HepG2 (cell line): Measurements from ENCODE around the gene UMOD. TPM values are rescaled to one million over a fixed set of nuclear protein-coding genes. Genes with fewer than 3 reads are reported as not detected.

Source experiments
- ELF3 ChIP-seq: IDR thresholded peaks from 2 replicates; pipeline ENCODE4 v1.6.1; 2016; ENCODE audit warnings: missing genetic modification reagents, missing compliant biosample characterization
- KDM3A ChIP-seq: IDR thresholded peaks from 2 replicates; pipeline ENCODE4 v1.6.1; 2018; ENCODE audit warnings: low read depth, missing compliant biosample characterization
- RAD21 ChIP-seq: fragments of 450-650 bp; formaldehyde crosslinking; IDR thresholded peaks from 2 replicates; pipeline ENCODE4 v1.5.0; 2020; ENCODE audit warnings: mild to moderate bottlenecking
- SRF ChIP-seq: IDR thresholded peaks from 2 replicates; pipeline ENCODE4 v1.6.1; 2011; ENCODE audit warnings: mild to moderate bottlenecking, low read depth, low read length, moderate library complexity
- SYNCRIP ChIP-seq: fragments of 200-400 bp; formaldehyde crosslinking; IDR thresholded peaks from 2 replicates; pipeline ENCODE4 v1.6.1; 2018; ENCODE audit warnings: mild to moderate bottlenecking, low read depth, low read length; ENCODE audit not compliant: insufficient read depth
- ZBTB20 ChIP-seq: sonication (generic); formaldehyde crosslinking; IDR thresholded peaks from 2 replicates; pipeline ENCODE4 v1.8.1; 2023; ENCODE audit warnings: missing genetic modification reagents, low read depth, mild to moderate bottlenecking, borderline replicate concordance
- ZNF143 ChIP-seq: sonication (generic); formaldehyde crosslinking; IDR thresholded peaks from 2 replicates; pipeline ENCODE4 v1.4.0; 2020; ENCODE audit warnings: missing genetic modification reagents
- ZNF264 ChIP-seq: sonication (generic); formaldehyde crosslinking; IDR thresholded peaks from 2 replicates; pipeline ENCODE4 v1.4.0; 2020; ENCODE audit warnings: missing genetic modification reagents
- ZNF331 ChIP-seq: sonication (generic); formaldehyde crosslinking; IDR thresholded peaks from 2 replicates; pipeline ENCODE4 v1.4.0; 2020; ENCODE audit warnings: missing genetic modification reagents
- ZNF33B ChIP-seq: sonication (generic); formaldehyde crosslinking; IDR thresholded peaks from 2 replicates; pipeline ENCODE4 v1.5.1; 2020; ENCODE audit warnings: mild to moderate bottlenecking, missing genetic modification reagents
- ZNF616 ChIP-seq: sonication (generic); formaldehyde crosslinking; IDR thresholded peaks from 2 replicates; pipeline ENCODE4 v1.5.0; 2020; ENCODE audit warnings: low read depth, mild to moderate bottlenecking, missing genetic modification reagents
- ZNF713 ChIP-seq: sonication (generic); formaldehyde crosslinking; IDR thresholded peaks from 2 replicates; pipeline ENCODE4 v1.4.0; 2020; ENCODE audit warnings: mild to moderate bottlenecking, missing genetic modification reagents
- polyA plus RNA-seq, 8 experiments: library from polyadenylated mRNA; depleted of rRNA in 3 of 8; stranded (reverse) in 7 of 8; unstranded in 1 of 8; fragments of >200 nt; fragmentation: Illumina TruSeq in 4 of 8; extraction: Trizol in 4 of 8; gene quantifications; 2 replicates each; pipeline versions ENCODE4 v1.2.1 to v1.2.3, GENCODE V29; 2011 to 2016; ENCODE audit warnings: low read depth in 4 of 8, missing spikeins in 1 of 8, mixed read lengths in 1 of 8; ENCODE audit not compliant: insufficient read depth in 1 of 8
- total RNA-seq, 5 experiments: library from RNA; depleted of rRNA; stranded (reverse); fragments of >200 nt; fragmentation: Illumina TruSeq; extraction: Trizol; gene quantifications; 2 replicates each; pipeline ENCODE4 v1.2.3, GENCODE V29; 2016; ENCODE audit warnings: low read depth in 1 of 5
- TF ChIP-seq, protein P1 (sequence below): sonication (generic); formaldehyde crosslinking; IDR thresholded peaks from 2 replicates; pipeline ENCODE4; 2020; ENCODE audit warnings: missing genetic modification reagents, mild to moderate bottlenecking, borderline replicate concordance
- TF ChIP-seq, protein P2 (sequence below), 2 experiments: fragments of 450-650 bp in 1 of 2; sonication (generic) in 1 of 2; formaldehyde crosslinking; IDR thresholded peaks; 2 replicates each; pipeline versions ENCODE4 v1.5.0 to v1.8.0; 2020 to 2022; ENCODE audit warnings: mild to moderate bottlenecking in 1 of 2, missing genetic modification reagents in 1 of 2
- TF ChIP-seq, protein P3 (sequence below): sonication (generic); formaldehyde crosslinking; IDR thresholded peaks from 2 replicates; pipeline ENCODE4 v1.5.1; 2020; ENCODE audit warnings: mild to moderate bottlenecking, moderate library complexity, missing genetic modification reagents
- TF ChIP-seq, protein P4 (sequence below): IDR thresholded peaks from 2 replicates; pipeline ENCODE4 v1.4.0; 2020; ENCODE audit warnings: mild to moderate bottlenecking, missing genetic modification reagents

The UMOD gene
- total and polyA plus RNA-seq, 2 of the 13 experiments (the other 11 are each of a cell fraction or from before 2014, with no cell fraction given): not detected

DNA sequence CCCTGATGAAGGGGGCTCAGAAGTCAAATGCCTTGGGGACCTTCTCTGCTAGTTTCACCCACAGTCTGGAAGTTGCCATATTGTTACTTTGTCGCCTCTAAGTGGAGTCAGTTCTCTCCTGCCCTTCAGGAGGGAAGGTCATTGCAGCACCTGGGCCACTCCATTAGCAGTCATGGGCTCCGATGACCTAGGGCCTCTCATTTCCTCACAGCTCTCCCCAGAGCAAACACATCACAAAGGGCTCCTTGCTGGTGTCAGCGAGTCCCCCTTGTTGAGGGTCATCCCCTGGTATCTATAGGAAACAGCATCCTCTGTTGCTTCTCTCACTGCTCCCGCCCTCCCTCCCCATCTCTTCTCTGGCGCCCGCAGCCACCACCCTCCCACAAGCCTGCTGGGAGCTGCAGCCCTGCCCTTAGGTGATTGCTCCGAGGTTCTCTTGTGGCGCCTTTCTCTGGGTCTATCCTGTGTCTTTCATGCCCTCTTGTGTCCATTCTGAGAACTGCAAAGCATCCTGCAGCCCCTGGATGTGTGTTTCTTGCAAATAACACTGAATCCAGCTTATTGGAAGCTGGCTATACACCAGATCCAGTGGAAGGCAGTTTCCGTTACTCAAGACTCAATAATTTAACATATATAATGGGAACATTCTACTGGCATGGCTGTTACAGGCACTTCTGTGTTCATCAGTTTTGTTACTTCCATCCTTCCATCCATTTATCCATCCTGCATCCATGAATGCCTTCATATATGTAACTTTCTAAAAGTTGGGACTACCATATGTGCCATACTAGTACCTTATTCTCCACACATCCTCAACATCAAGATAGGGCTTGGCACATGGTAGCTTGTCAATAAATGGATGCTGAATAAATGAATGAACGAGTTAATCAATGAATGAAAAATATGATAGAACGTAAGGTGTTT, 30.9 kb upstream of the UMOD start (continued):
- TF ChIP-seq KDM3A (CRISPR knock-in tag) (peak; percentile 52; the same call in 1 of the 2 replicates), ZNF331 (CRISPR knock-in tag) (peak; percentile 50; the same call in 1 of the 2 replicates), ZNF33B (CRISPR knock-in tag) (0 out of 2 replicates have a peak, but pooled peaks have one; percentile 38), ZBTB20 (CRISPR knock-in tag) (peak; percentile 21; the same call in 1 of the 2 replicates), ZNF264 (CRISPR knock-in tag) (no peak), ELF3 (peak; percentile 54; the same call in 1 of the 2 replicates), SRF (0 out of 2 replicates have a peak, but pooled peaks have one; percentile 23), RAD21 (CRISPR knock-in tag) (peak; percentile 95), ZNF143 (CRISPR knock-in tag) (peak; percentile 26; the same call in 1 of the 2 replicates), ZNF713 (no peak), SYNCRIP (no peak), ZNF616 (CRISPR knock-in tag) (no peak)
- TF ChIP-seq, protein P1, sequence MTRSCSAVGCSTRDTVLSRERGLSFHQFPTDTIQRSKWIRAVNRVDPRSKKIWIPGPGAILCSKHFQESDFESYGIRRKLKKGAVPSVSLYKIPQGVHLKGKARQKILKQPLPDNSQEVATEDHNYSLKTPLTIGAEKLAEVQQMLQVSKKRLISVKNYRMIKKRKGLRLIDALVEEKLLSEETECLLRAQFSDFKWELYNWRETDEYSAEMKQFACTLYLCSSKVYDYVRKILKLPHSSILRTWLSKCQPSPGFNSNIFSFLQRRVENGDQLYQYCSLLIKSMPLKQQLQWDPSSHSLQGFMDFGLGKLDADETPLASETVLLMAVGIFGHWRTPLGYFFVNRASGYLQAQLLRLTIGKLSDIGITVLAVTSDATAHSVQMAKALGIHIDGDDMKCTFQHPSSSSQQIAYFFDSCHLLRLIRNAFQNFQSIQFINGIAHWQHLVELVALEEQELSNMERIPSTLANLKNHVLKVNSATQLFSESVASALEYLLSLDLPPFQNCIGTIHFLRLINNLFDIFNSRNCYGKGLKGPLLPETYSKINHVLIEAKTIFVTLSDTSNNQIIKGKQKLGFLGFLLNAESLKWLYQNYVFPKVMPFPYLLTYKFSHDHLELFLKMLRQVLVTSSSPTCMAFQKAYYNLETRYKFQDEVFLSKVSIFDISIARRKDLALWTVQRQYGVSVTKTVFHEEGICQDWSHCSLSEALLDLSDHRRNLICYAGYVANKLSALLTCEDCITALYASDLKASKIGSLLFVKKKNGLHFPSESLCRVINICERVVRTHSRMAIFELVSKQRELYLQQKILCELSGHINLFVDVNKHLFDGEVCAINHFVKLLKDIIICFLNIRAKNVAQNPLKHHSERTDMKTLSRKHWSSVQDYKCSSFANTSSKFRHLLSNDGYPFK: 0 out of 2 replicates have a peak, but pooled peaks have one; percentile 37
- TF ChIP-seq, protein P2, sequence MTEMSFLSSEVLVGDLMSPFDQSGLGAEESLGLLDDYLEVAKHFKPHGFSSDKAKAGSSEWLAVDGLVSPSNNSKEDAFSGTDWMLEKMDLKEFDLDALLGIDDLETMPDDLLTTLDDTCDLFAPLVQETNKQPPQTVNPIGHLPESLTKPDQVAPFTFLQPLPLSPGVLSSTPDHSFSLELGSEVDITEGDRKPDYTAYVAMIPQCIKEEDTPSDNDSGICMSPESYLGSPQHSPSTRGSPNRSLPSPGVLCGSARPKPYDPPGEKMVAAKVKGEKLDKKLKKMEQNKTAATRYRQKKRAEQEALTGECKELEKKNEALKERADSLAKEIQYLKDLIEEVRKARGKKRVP (CRISPR knock-in tag; IDR thresholded peaks at IDR 0.05): 0 out of 4 replicates have a peak, but pooled peaks of 1 of the 2 experiments have one; percentile 29
- TF ChIP-seq, protein P3, sequence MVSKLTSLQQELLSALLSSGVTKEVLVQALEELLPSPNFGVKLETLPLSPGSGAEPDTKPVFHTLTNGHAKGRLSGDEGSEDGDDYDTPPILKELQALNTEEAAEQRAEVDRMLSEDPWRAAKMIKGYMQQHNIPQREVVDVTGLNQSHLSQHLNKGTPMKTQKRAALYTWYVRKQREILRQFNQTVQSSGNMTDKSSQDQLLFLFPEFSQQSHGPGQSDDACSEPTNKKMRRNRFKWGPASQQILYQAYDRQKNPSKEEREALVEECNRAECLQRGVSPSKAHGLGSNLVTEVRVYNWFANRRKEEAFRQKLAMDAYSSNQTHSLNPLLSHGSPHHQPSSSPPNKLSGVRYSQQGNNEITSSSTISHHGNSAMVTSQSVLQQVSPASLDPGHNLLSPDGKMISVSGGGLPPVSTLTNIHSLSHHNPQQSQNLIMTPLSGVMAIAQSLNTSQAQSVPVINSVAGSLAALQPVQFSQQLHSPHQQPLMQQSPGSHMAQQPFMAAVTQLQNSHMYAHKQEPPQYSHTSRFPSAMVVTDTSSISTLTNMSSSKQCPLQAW (CRISPR knock-in tag): peak; percentile 52; the same call in 1 of the 2 replicates
- TF ChIP-seq, protein P4, sequence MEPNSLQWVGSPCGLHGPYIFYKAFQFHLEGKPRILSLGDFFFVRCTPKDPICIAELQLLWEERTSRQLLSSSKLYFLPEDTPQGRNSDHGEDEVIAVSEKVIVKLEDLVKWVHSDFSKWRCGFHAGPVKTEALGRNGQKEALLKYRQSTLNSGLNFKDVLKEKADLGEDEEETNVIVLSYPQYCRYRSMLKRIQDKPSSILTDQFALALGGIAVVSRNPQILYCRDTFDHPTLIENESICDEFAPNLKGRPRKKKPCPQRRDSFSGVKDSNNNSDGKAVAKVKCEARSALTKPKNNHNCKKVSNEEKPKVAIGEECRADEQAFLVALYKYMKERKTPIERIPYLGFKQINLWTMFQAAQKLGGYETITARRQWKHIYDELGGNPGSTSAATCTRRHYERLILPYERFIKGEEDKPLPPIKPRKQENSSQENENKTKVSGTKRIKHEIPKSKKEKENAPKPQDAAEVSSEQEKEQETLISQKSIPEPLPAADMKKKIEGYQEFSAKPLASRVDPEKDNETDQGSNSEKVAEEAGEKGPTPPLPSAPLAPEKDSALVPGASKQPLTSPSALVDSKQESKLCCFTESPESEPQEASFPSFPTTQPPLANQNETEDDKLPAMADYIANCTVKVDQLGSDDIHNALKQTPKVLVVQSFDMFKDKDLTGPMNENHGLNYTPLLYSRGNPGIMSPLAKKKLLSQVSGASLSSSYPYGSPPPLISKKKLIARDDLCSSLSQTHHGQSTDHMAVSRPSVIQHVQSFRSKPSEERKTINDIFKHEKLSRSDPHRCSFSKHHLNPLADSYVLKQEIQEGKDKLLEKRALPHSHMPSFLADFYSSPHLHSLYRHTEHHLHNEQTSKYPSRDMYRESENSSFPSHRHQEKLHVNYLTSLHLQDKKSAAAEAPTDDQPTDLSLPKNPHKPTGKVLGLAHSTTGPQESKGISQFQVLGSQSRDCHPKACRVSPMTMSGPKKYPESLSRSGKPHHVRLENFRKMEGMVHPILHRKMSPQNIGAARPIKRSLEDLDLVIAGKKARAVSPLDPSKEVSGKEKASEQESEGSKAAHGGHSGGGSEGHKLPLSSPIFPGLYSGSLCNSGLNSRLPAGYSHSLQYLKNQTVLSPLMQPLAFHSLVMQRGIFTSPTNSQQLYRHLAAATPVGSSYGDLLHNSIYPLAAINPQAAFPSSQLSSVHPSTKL (CRISPR knock-in tag): peak; percentile 34; the same call in 1 of the 2 replicates
